HepG2 (cell line): ENCODE measurements around the gene CEP170. TPM values are rescaled to one million over a fixed set of nuclear protein-coding genes. Genes with fewer than 3 reads are reported as not detected.

ENCODE experiments used
- ATAC-seq: fragments of 200-7000 bp; cut with Tn5 transposase; 3 replicates; pipeline ENCODE4 v1.9.1; 2020; ENCODE audit warnings: mild to moderate bottlenecking, moderate library complexity
- BruUV-seq: library from RNA; stranded (reverse); fragments of 400-500 nt; replicated peaks from 2 replicates; lab custom pipeline; 2021; lab: Mats Ljungman, UMichigan
- CTCF ChIA-PET: fragments of 300-600 bp; formaldehyde crosslinking; extraction: SDS; loops from one replicate; lab custom pipeline; 2021; ENCODE audit warnings: low total read pairs, inconsistent platforms, low intra/inter-chr PET ratio; lab: Yijun Ruan, JAX
- POLR2A ChIA-PET: fragments of 350-600 bp; sonication (Branson Sonifier 250); formaldehyde crosslinking; loops from one replicate; lab custom pipeline; 2020; ENCODE audit warnings: antibody characterized with exemption, inconsistent platforms; lab: Yijun Ruan, JAX
- DNase-seq: peaks from one replicate; pipeline ENCODE4 v3.0.0-alpha.2; 2015; ENCODE audit warnings: low spot score
- FAIRE-seq: peaks from 3 replicates; lab custom pipeline; 2011; peaks lifted over from hg19 to GRCh38; lab: Jason Lieb, UNC
- H2AFZ ChIP-seq: one replicate; pipeline ENCODE4 v1.6.1; 2011; ENCODE audit warnings: low read length, inconsistent platforms
- H3K27ac ChIP-seq: fragments of 300-600 bp; 3 replicates; pipeline ENCODE4 v1.8.0; 2011; ENCODE audit warnings: mixed run types, mild to moderate bottlenecking, mixed read lengths, low read length, inconsistent platforms; ENCODE audit not compliant: insufficient read depth; ENCODE audit errors: extremely low read length
- H3K27me3 ChIP-seq, 2 experiments: fragments of 200-600 bp in 1 of 2; 2 replicates in 1 of 2; 3 replicates in 1 of 2; pipeline versions ENCODE4 v1.6.0 to v1.8.0; 2011; ENCODE audit warnings: low read length in 2 of 2, mild to moderate bottlenecking in 2 of 2, moderate library complexity in 2 of 2, inconsistent platforms in 1 of 2; ENCODE audit not compliant: insufficient read depth in 2 of 2, control insufficient read depth in 1 of 2
- H3K36me3 ChIP-seq, 2 experiments: fragments of 200-600 bp in 1 of 2; replicated peaks in 1 of 2; 2 replicates in 1 of 2; 3 replicates in 1 of 2; pipeline versions ENCODE4 v1.5.1 to v1.8.0; 2011; ENCODE audit warnings: low read length in 2 of 2, inconsistent platforms in 1 of 2; ENCODE audit not compliant: insufficient read depth in 2 of 2, control insufficient read depth in 1 of 2
- H3K4me1 ChIP-seq: 2 replicates; pipeline ENCODE4 v1.5.1; 2012; ENCODE audit warnings: low read length, inconsistent platforms; ENCODE audit not compliant: insufficient read depth
- H3K4me2 ChIP-seq: 2 replicates; pipeline ENCODE4 v1.6.0; 2011; ENCODE audit warnings: low read depth, low read length, inconsistent platforms
- H3K4me3 ChIP-seq, 3 experiments: fragments of 200-600 bp in 1 of 3; sonication (generic), shearing (Covaris generic) in 1 of 3; replicated peaks in 1 of 3; 2 replicates each; pipeline ENCODE4 v1.5.1; 2011 to 2016; ENCODE audit warnings: low read length in 3 of 3, inconsistent platforms in 2 of 3, low read depth in 2 of 3, mild to moderate bottlenecking in 2 of 3, control low read depth in 1 of 3, mixed read lengths in 1 of 3; ENCODE audit not compliant: insufficient read depth in 1 of 3
- H3K79me2 ChIP-seq: one replicate; pipeline ENCODE4 v1.6.1; 2011; ENCODE audit warnings: low read length, inconsistent platforms; ENCODE audit not compliant: insufficient read depth
- H3K9ac ChIP-seq: 2 replicates; pipeline ENCODE4 v1.6.0; 2011; ENCODE audit warnings: mild to moderate bottlenecking, low read depth, low read length, inconsistent platforms; ENCODE audit not compliant: insufficient read depth
- H3K9me3 ChIP-seq: 2 replicates; pipeline ENCODE4 v1.5.1; 2012; ENCODE audit warnings: mild to moderate bottlenecking, low read length
- H4K20me1 ChIP-seq: 2 replicates; pipeline ENCODE4 v1.6.0; 2011; ENCODE audit warnings: inconsistent platforms, mild to moderate bottlenecking, low read length, moderate library complexity; ENCODE audit not compliant: insufficient read depth
- HOXA9 ChIP-seq: sonication (generic); formaldehyde crosslinking; IDR thresholded peaks from 2 replicates; pipeline ENCODE4 v1.8.1; 2022; ENCODE audit warnings: missing genetic modification reagents, mild to moderate bottlenecking, moderate library complexity, borderline replicate concordance
- KIAA2018 ChIP-seq: sonication (generic); formaldehyde crosslinking; IDR thresholded peaks from 2 replicates; pipeline ENCODE4 v1.5.0; 2020; ENCODE audit warnings: mild to moderate bottlenecking, missing genetic modification reagents, borderline replicate concordance
- SUZ12 ChIP-seq: fragments of 150-350 bp; IDR thresholded peaks from 2 replicates; pipeline ENCODE4 v1.6.1; 2014; ENCODE audit warnings: low read depth, low read length
- WGBS: methylation state at CpG from one replicate; pipeline ENCODE4 v1.1.6; 2017; ENCODE audit warnings: low lambda C conversion rate; 5-methylcytosine and 5-hydroxymethylcytosine counted together
- in situ Hi-C: cut with HindIII; loops from 2 replicates; pipeline ENCODE4 v1.10.0; 2017; ENCODE audit warnings: low pct_unique_long_range_greater_than_20kb; ENCODE audit not compliant: extremely low pct_ligation_motif_present
- intact Hi-C: fragments of 100-400 bp; cut with micrococcal nuclease; formaldehyde crosslinking; loops from one replicate; pipeline ENCODE4 v1.10.0; 2022; ENCODE audit not compliant: unreplicated experiment
- polyA plus RNA-seq, 8 experiments: library from polyadenylated mRNA; depleted of rRNA in 3 of 8; stranded (reverse) in 7 of 8; unstranded in 1 of 8; fragments of >200 nt; fragmentation: Illumina TruSeq in 4 of 8; extraction: Trizol in 4 of 8; gene quantifications; 2 replicates each; pipeline versions ENCODE4 v1.2.1 to v1.2.3, GENCODE V29; 2011 to 2016; ENCODE audit warnings: low read depth in 4 of 8, missing spikeins in 1 of 8, mixed read lengths in 1 of 8; ENCODE audit not compliant: insufficient read depth in 1 of 8
- total RNA-seq, 5 experiments: library from RNA; depleted of rRNA; stranded (reverse); fragments of >200 nt; fragmentation: Illumina TruSeq; extraction: Trizol; gene quantifications; 2 replicates each; pipeline ENCODE4 v1.2.3, GENCODE V29; 2016; ENCODE audit warnings: low read depth in 1 of 5

The CEP170 gene
- total and polyA plus RNA-seq, 2 of the 13 experiments (the other 11 are each of a cell fraction or from before 2014, with no cell fraction given) = 23.0 to 28.6 TPM

- no peak overlapping the region for H3K27ac ChIP-seq
- ChIA-PET POLR2A (no interaction called here), CTCF (no interaction called here)
- no peaks in the 10 kb centered on the region for H4K20me1 ChIP-seq
- TF ChIP-seq HOXA9 (CRISPR knock-in tag) (no peak), SUZ12 (no peak), KIAA2018 (CRISPR knock-in tag) (no peak)
- 100% methylated on average over 4 of the region's 4 CpGs for WGBS
- in situ Hi-C loops (no loop called here), intact Hi-C loops (no loop called here)
- ATAC-seq (no peak), FAIRE-seq (no peak), DNase-seq (no peak)
- no peak overlapping the region for H2AFZ ChIP-seq
- no peak overlapping the region for H3K4me2 ChIP-seq
- no TSS peak for BruUV-seq
- H3K4me3 ChIP-seq = no peak overlapping the region
- no peaks in the 10 kb centered on the region for H3K9me3 ChIP-seq
- H3K36me3 ChIP-seq = no peaks in the 10 kb centered on the region
- no peaks in the 10 kb centered on the region for H3K79me2 ChIP-seq
- H3K9ac ChIP-seq = no peak overlapping the region
- H3K4me1 ChIP-seq = no peaks in the 10 kb centered on the region; the same call in 1 of the 2 replicates
- no peaks in the 10 kb centered on the region for H3K27me3 ChIP-seq
Observed at GRCh38 chr1:243269461-243269801, 14.3 kb upstream of the CEP170 start.
